ENCODE measurements around the gene DOCK4.

Gene DOCK4

GRCh38 chr7:112019932-112020331 is 186.3 kb downstream of the DOCK4 start:
- Histone ChIP-seq H3K4me1 (ENCODE audit: low read depth, poor library complexity, severe bottlenecking) (no peaks in the 10 kb centered on the region), H3K9ac (no peak overlapping the region), H3K36me3 (ENCODE audit: insufficient read depth) (no peaks in the 10 kb centered on the region), H3K79me2 (ENCODE audit: insufficient read depth, low read depth) (no peaks in the 10 kb centered on the region), H3K27me3 (ENCODE audit: insufficient read depth, low read depth) (no peaks in the 10 kb centered on the region), H3K4me2 (no peak overlapping the region), H4K20me1 (ENCODE audit: insufficient read depth) (no peaks in the 10 kb centered on the region), H2AFZ (ENCODE audit: low read depth) (no peak overlapping the region), H3K27ac (no peak overlapping the region), H3K4me3 (IDR thresholded peaks at IDR 0.05; ENCODE audit: insufficient read depth, low read depth, low read length) (no peak overlapping the region)
- no peak for TF ChIP-seq CTCF (conservative IDR thresholded peaks at IDR 0.05; ENCODE audit: low read depth, low read length)

- H2AFZ ChIP-seq (ENCODE audit: low read depth) = no peak overlapping the region
- no peak for TF ChIP-seq CTCF (conservative IDR thresholded peaks at IDR 0.05; ENCODE audit: low read depth, low read length)
- H4K20me1 ChIP-seq (ENCODE audit: insufficient read depth) = no peaks in the 10 kb centered on the region
Measured at GRCh38 chr7:112018305-112019030, 187.7 kb downstream of the DOCK4 start.

GRCh38 chr7:112015146-112015545 is 191.1 kb downstream of the DOCK4 start:
- H3K27ac ChIP-seq = no peak overlapping the region
- no peak for TF ChIP-seq CTCF (conservative IDR thresholded peaks at IDR 0.05; ENCODE audit: low read depth, low read length)
- no peak overlapping the region for H3K9ac ChIP-seq
- H3K4me2 ChIP-seq = no peak overlapping the region
- H3K27me3 ChIP-seq (ENCODE audit: insufficient read depth, low read depth) = no peaks in the 10 kb centered on the region
- H2AFZ ChIP-seq (ENCODE audit: low read depth) = no peak overlapping the region
- no peaks in the 10 kb centered on the region for H3K79me2 ChIP-seq (ENCODE audit: insufficient read depth, low read depth)
- no peaks in the 10 kb centered on the region for H3K36me3 ChIP-seq (ENCODE audit: insufficient read depth)
- H3K4me1 ChIP-seq (ENCODE audit: low read depth, poor library complexity, severe bottlenecking) = no peaks in the 10 kb centered on the region
- no peak overlapping the region for H3K4me3 ChIP-seq (IDR thresholded peaks at IDR 0.05; ENCODE audit: insufficient read depth, low read depth, low read length)
- no peaks in the 10 kb centered on the region for H4K20me1 ChIP-seq (ENCODE audit: insufficient read depth)

More at GRCh38 chr7:112018305-112019030, 187.7 kb downstream of the DOCK4 start:
- H3K4me1 ChIP-seq (ENCODE audit: low read depth, poor library complexity, severe bottlenecking) = no peaks in the 10 kb centered on the region
- no peak overlapping the region for H3K27ac ChIP-seq
- H3K4me3 ChIP-seq (IDR thresholded peaks at IDR 0.05; ENCODE audit: insufficient read depth, low read depth, low read length) = no peak overlapping the region
- no peaks in the 10 kb centered on the region for H3K79me2 ChIP-seq (ENCODE audit: insufficient read depth, low read depth)
- no peaks in the 10 kb centered on the region for H3K36me3 ChIP-seq (ENCODE audit: insufficient read depth)
- H3K4me2 ChIP-seq = no peak overlapping the region
- H3K9ac ChIP-seq = no peak overlapping the region
- H3K27me3 ChIP-seq (ENCODE audit: insufficient read depth, low read depth) = no peaks in the 10 kb centered on the region

- H3K4me2 ChIP-seq = no peak overlapping the region
Measured at GRCh38 chr7:112014347-112014746, 191.9 kb downstream of the DOCK4 start.

More at GRCh38 chr7:112014347-112014746, 191.9 kb downstream of the DOCK4 start:
- Histone ChIP-seq H3K9ac (no peak overlapping the region), H3K27me3 (ENCODE audit: insufficient read depth, low read depth) (no peaks in the 10 kb centered on the region), H2AFZ (ENCODE audit: low read depth) (no peak overlapping the region), H3K79me2 (ENCODE audit: insufficient read depth, low read depth) (no peaks in the 10 kb centered on the region), H3K27ac (no peak overlapping the region), H3K4me3 (IDR thresholded peaks at IDR 0.05; ENCODE audit: insufficient read depth, low read depth, low read length) (no peak overlapping the region), H3K36me3 (ENCODE audit: insufficient read depth) (no peaks in the 10 kb centered on the region), H4K20me1 (ENCODE audit: insufficient read depth) (no peaks in the 10 kb centered on the region), H3K4me1 (ENCODE audit: low read depth, poor library complexity, severe bottlenecking) (peaks cover under 1% of the 10 kb centered on the region)
- TF ChIP-seq CTCF (conservative IDR thresholded peaks at IDR 0.05; ENCODE audit: low read depth, low read length) = no peak

Data from KMS-11 (cell line).